HUDEP-2 (cell line): ENCODE data around the gene YRDC.
"Not testable (repeated sequence)": the region's sequence is repeated elsewhere in the genome, so short reads cannot be mapped to it uniquely, and the experiment has no call there.

Source experiments
- DNase-seq, 76 experiments: peaks; one replicate each; lab custom pipeline; 2025; ENCODE audit not compliant: unreplicated experiment in 76 of 76; lab: John Stamatoyannopoulos, UW

Gene YRDC

GRCh38 chr1:37776946-37777516 lies 31.0 kb downstream of the YRDC start:
- no peak for DNase-seq

DNA sequence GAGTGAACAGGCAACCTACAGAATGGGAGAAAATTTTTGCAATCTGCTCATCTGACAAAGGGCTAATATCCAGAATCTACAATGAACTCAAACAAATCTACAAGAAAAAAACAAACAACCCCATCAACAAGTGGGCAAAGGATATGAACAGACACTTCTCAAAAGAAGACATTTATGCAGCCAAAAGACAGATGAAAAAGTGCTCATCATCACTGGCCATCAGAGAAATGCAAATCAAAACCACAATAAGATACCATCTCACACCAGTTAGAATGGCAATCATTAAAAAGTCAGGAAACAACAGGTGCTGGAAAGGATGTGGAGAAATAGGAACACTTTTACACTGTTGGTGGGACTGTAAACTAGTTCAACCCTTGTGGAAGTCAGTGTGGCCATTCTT lies 36.6 kb downstream of the YRDC start:
- not testable (repeated sequence) for DNase-seq

GRCh38 chr1:37767488-37767887 lies 40.5 kb downstream of the YRDC start:
- DNase-seq = no peak

DNA sequence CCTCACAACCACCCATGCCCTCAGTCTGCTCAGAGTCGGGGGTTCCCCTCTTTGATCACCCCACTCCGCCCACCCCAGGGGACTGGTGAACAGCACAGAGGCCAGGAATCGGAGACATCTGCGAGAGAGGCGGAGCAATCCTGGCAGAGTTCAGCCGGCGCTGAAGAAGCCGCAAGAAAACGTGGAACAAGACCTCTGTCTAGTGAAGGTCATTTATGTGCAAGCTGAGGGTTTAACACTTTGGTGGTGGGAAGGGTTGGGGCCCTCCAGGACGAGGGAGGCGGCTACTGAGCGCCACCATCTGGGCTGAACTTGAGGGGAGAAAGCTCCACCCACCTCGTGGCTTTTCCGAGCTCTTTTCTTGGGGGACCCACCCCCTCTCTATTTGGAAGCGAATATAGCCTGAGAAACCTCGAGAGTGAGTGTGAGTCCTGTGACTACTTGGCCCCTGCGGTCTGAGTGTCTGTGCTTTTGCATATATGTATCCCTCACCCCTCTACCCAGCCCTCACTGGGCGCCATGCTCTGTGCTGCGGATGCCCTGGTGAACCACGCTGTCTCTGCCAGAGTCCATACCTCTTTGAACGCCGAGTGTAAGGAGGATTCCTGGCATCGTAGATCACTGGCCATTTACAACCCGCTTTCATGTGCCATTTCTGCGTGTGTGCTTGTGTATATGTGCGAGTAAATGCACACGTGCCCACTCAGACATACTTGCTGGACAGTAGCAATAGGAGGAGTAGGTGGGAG lies 41.9 kb downstream of the YRDC start:
- no peak for DNase-seq

DNA sequence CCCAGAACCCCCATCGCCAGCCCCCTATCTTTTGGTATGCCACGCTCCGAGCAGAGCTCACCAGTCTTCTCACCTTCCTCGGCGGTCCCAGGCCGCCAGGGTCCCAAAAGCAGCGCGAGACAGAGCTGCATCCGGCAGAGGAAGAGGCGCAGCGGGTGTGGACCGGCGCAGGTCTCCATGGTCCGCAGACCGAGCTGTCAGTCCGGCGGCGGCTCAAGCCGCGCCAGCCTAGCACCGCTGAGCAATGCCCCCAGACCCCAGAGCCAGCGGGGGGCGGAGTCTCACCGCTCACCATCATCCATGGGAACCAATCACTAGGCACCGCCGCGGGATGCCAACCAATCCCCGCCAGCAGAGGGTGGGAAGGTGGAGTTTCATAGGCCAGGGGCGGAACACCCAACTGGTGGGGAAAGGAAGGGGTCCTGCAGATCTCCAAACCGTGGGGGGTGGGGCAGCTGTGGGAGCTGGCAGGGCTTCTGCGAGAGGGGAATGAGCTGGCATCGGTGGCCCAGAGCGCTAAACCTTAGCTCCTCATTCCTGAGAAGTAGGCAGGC lies 43.0 kb downstream of the YRDC start, which contains the start of gene EPHA10:
EPHA10 (minus strand) TSS at position 233 of the 554 bp plus-strand sequence; CDS start at position 179, 54 bp downstream.
- no peak for DNase-seq

GRCh38 chr1:37764414-37764825 lies 43.6 kb downstream of the YRDC start:
- DNase-seq = peak in 43 of 76 experiments; percentile 2 to 65 (median 27)

DNA sequence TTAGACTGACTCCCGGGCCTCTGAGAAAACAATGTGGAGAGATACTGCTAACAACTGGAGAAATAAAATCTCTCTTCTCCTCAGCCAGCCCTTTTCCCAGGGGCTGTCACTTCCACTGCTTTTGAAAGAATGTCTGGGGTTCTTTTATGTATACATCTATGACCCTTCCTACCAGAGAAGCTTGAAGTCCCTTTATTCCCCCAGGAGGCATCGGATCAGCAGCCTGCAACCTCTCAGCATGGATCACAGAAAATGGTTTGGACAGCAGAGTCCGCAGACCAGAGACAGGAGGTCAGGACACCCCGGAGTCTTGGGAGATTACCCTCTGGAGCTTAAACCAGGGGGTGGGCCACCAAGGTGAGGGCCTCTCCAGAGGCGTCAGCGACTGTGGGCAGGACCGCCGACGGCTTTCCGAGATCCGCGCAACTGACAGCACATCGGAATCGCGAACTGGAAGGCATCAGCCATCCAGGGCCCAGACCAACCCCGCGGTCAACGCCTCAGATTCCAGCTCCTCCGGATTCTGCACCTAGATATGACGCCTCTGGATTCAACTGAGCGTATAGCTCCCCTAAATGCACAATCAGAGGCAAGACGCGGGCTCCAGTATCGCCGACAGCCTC lies 44.1 kb downstream of the YRDC start:
- DNase-seq = no peak

- DNase-seq = no peak
Measured at GRCh38 chr1:37762516-37762915, 45.5 kb downstream of the YRDC start.

GRCh38 chr1:37761416-37762095 lies 46.5 kb downstream of the YRDC start:
- no peak for DNase-seq

DNA sequence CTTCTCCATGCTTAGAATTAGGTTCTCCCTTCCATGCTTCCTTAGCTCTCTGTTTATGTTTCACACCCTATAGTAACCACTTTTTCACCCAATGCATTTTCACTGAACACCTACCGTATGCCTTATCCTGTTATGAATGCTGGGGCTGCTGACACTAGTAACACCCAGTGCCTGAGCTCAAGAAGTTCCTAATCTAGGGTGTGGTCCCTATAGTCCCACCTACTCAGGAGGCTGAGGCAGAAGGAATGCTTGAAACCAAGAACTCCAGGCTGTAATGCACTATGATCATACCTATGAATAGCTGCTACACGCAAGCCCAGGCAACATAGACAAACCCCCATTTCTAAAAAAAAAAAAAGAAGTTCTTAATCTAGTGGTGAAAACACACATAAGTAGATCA lies 48.6 kb downstream of the YRDC start:
- no peak for DNase-seq

DNA sequence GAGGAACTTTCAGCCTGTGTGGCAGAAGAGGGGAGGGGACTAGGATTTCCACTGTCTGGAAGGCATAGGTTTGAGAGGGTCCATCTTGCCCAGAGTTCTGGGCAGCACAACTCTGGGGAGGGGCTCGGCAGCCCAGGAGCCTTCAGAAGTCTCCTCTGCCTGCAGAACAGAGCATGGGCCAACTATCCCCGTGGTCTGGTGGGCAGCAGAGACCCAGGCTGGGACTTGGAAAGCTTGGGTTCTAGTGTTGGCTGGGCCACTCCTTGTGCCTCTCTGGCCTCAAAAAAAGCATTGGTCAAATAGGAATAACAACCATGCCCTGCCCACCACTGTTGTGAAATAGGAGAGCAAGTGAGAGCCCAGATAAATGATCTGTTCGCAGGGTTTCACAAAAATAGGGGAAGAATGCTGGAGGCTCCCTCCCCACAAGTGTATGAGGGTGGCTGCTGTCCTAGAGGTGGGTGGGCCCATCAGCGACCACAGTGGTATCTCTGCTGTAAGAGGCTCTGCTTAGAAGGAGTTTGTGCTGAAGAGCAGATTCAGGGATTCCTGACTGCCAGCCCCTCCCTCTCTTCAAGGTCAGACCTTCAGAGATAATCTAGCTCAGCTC lies 52.0 kb downstream of the YRDC start:
- no peak for DNase-seq

DNA sequence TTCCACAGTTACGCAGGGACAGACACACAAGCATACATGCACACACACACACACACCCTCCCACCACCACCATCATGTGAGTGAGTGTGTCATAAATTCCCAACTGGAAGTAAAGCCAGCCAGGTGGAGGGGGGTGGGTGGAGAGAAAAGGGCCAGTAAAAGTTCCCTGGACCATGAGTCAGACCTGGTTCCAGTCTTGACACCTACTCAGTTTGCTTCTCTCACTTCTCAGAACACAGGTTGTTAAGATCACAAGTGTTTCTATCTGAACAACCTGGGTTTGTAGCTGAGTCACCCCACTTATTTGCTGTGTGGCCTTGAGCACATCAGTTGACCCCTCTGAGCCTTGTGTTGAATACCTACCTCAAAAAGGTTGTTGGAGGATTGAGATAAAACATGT lies 52.7 kb downstream of the YRDC start:
- DNase-seq = no peak

GRCh38 chr1:37753473-37754321 lies 54.3 kb downstream of the YRDC start:
- DNase-seq = no peak
